Measurements from ENCODE around the gene PRPF40A.

PRPF40A gene

DNA sequence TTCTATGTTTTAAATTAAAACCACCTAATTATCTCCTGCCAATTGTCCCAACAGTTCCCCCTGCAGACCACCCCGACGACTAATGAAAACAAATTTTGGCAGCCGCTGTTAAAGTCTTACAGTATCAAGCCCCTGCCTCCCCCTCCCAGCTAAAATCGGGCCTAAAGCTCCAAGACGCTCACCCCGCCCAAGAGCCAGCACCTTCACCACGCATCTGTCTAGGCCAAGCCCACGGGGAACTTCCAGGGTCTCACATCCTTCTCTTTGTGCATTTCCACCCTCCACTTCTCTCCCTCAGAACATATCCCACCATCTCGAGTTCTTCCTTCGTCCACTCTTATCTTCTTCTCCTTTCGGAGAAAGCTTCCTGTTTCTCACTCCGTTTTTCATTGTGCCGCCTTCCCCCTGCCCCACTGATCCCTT, 445 bp downstream of the PRPF40A start:
- DNase-seq = no peak

DNA sequence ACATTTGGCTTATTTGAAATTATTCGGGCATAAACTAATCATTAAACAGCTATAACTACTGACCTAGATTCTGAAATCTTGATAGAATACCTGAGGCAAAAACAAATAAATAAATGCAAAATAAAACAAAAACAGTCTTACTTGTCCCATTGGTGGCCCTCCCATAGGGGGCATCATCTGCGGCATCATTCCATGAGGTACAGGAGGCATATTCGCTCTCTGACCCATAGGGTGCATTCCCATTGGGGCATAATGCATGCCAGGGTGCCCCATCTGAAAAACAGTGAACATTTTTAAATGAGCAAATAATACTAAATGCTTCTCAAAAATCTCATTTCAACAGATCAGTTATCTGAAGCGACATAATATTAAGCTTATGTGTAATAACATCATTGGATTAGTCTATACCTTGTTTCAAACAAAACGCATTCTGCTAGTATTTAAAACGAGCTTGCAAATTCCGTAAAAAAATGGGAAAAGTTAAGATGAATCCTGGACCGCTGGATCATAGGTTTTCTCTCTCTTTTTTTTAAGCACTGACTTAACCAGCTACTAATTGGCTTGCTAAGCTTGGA, 1.3 kb downstream of the PRPF40A start:
- peak; percentile 18 for DNase-seq

DNA sequence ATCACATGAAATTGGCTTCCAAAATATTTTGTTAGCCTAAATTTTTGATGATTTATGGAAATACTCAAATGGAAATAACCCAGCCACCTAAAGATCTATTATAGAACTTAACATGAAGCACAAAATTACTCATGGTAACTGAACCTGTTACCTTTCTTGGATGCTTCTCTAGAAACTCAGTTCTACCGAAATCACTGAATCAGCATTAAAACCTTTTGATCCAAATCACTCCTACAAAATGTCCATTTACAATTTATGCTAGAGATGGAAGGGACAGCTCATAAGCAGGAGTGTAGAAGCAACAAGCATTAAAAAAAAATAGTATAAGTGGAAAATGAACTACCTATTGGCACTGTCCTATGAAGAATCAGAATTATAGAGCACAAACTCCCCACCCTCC, 2.1 kb downstream of the PRPF40A start:
- DNase-seq = no peak

DNA sequence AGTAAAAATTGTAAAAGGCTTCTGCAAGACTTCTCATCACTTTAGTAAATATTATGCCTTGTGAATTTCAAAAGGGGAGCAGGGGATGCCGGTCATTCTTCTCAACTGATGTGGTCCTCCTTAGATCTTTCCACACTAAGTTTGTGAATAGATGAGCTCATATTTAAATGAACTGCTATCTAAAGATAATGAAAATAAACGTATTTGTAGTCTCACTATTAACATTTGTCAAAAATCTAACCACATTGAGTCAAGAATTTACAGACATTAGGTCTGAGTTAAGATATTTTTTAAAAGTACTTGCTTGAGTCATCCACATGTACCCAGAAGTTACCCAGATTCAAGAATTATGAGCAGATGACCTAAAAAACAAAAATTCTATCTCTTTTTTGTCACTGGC, 6.5 kb downstream of the PRPF40A start:
- DNase-seq = peak; percentile 5

DNA sequence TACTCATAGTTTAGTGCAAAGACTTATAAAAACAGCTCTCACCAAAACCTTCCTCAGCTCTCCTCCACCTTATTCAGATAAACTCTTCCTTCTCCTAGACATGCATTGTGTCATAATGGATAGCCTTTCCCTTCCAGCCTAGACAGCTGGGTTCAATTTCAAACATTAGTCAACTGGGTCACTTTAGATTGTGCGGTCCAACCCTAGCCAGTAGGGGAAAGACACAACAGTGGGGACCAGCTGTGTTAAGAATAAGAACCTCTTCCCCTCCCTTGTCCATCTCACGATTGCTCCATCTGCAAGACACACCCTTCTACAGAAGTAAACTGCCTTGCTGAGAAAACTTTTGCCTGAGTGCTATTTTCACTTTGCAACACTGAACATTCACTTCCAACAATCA, 8.5 kb downstream of the PRPF40A start:
- no peak for DNase-seq

DNA sequence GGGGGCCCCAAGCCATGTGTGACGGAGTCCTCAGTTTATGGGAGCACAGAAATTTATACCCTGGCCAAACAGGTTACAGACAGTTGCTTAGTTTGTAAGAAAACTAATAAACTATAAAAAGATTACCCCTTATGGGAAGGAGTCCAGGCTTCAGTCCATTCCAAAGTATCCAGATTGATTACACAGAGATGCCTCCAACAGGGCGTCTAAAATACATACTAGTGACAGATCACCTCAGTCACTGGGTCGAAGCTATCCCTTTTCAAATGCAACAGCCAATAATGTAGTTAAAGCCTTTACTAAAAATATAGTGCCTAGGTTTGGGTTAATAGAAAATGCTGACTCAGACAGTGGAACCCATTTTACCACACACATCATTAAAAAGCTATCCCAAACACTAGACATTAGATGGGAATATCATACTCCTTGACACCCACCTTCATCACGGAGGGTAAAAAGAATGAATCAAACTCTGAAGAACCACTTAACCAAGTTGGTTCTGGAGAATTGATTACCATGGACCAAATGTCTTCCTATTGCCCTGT, 10.7 kb downstream of the PRPF40A start:
- DNase-seq = no peak

DNA sequence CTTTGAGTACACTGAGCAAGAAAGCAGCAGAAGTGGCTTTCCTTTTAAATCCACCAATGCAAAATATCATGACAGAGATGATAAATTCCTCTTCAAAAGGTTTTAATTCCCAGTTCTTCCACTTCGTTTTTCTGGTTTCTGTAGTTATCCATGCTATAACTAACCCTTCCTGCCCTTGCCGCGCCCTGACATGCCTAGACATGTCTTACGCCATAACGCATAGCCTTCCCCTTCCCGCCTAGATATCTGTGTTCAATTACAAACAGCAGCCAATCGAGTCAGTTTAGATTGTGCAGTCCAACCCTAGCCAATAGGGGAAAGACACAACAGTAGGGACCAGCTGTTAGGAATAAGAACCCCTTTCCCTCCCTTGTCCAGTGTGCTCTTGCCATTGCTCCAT, 16.1 kb downstream of the PRPF40A start:
- DNase-seq = no peak

DNA sequence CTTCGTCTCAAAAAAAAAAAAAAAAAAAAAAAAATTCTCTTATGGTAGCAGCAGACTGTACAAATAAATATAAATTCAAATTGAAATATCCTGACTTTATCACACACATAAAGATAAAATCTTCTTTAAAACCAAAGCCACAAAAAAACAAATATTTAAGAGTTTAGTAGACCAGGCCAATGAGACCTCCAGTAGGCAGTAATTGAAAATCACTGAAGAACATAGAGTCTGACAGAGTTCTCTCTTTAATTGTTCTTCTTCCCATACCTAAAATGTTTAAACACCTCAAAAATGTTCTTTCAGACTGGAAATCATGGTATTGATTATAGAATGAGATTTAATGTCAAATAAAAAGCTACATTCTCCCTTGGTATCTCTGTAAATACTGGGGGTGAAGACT, 20.8 kb downstream of the PRPF40A start:
- DNase-seq = peak; percentile 34

DNA sequence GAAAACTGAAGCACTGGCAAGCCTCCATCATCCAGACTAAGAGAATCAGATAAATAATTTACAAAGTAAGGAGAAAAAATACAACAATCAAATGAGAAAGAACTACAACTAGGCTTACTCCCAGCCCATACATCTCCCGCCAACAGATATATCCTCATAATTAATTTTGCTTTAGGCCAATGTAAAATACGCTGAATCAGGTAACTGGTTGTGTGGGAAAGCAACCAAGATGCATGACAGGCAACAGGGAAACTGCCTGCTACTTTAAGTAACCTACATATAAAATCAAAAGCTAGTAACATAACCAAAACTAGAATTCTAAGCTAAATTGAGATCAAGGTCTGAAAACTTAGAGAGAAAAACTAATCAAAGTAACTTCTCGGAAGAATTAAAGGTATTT, 21.5 kb downstream of the PRPF40A start:
- DNase-seq = no peak

DNA sequence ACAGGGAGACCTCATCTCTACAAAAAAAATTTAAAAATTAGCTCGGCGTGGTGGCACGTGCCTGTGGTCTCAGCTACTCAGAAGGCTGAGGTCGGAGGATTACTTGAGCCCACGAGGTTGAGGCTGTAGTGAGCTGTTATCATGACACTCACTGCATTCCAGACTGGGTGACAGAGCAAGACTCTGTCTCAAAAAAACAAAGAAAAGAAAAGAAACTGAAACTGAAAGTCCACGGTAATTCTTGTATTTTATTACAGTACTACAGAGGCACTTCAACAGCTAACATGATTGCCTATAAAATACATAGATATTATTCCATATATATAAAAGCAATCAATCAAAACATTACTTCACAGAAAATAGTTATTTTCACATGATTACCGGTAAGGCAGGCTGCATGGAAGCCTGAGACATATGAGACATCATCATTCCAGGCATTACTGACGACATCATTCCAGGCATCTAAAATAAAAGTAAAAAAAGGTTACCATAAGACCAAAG, 23.1 kb downstream of the PRPF40A start:
- peak; percentile 64 for DNase-seq

DNA sequence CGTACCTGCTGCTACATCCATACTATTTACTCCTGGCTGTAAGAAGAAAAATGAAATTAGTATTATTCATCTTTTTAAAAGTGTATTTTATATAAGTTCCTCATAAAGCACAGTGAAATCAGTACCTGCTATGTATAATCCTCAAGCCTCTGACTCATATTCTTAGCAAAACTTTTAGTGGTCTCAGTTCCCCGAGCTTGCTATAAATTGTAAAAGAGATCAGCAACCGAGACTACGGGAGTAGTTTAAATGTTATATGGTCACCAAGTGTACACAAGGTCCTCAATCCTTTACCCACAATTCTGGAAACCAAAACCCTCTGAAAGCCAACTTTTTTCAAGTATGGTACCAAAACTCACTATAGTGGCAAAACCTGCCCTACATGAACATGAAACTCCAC, 24.2 kb downstream of the PRPF40A start:
- DNase-seq = no peak

DNA sequence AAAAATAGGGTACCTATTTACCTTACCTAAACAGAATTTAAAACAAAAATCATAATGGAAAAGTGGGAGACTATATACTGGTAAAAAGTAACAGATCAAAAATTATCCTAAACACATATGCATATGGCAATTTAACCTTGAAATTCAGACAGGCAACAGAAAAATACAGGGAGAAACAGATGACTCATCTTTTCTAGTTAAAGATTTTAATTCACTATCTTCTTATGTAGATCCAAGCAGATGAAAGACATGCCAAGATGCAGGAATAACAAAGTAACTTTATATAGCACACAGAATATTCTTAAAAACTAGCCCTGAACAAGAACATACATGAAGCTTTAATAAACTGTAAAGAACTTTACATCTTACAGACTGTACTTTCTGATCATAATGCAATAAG, 30.9 kb downstream of the PRPF40A start:
- no peak for DNase-seq

DNA sequence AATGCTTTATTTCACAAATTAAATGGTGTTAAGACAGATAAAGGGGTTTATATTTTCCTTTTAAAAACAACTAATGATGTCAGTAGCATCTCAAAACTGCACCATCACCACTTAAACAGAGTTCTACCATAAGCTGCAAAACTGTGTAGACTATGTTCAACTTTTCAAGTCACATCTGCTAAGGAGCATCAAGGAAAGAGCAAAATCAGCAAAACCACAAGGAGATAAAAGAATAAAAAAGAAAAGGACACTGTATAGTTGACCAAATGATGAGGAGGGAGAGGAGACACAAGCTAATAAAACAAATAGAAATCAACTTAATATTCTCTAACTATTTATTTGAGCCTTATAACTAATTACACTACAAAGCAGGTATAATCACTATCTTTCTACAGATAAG, 33.9 kb downstream of the PRPF40A start:
- DNase-seq = no peak

DNA sequence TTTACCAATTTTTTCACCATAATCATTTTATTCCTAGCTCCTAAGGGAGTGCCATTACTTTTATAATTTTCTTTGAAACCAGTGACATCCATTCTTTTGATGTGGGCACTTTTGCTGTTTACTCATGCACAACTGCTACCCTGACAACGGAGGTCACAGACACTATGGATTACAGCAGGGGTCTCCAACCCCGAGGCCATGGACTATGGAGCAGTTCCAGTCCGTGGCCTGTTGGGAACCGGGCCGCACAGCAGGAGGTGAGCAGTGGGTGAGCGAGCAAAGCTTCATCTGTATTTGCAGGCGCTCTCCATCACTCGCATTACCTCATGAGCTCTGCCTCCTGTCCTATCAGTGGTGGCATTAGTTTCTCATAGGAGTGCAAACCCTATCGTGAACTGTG, 34.6 kb downstream of the PRPF40A start:
- DNase-seq = no peak

DNA sequence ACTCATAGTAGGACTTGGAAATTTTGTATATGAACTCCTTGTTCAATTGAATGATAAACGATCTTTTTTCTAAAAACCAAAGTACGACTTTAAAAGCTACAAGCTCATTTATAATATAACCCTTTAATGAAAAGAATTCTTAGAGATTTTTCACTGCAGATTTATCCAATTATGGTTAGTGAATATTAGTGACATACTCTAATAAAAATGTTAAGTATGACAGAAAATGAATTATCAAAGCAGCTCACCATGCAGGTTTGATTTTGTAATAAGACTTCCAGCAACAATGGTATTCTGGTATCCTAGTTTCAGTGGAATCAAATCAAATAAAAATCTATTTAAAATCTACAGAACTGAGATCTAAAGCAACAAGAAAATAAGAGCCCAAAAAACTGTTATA, 38.5 kb downstream of the PRPF40A start:
- DNase-seq = no peak

DNA sequence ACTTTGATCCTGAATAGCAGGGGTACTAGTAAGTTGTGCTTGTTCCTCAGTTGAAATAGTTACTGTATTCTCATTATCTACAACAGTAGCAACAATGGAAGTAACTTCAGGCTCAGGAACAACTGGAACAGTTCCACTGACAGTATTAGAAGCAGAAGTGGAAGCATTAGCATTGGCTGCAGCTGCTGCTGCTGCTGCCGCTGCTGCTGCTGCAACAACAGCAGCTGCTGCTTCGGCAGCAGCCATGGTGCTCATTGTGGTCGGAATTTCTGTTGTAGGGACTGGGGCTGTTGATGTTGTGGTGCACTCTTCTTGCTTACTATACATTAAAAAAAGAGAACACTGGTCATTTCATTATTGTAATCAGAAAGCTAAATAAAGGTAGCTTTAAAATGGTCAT, 40.8 kb downstream of the PRPF40A start:
- DNase-seq = no peak

DNA sequence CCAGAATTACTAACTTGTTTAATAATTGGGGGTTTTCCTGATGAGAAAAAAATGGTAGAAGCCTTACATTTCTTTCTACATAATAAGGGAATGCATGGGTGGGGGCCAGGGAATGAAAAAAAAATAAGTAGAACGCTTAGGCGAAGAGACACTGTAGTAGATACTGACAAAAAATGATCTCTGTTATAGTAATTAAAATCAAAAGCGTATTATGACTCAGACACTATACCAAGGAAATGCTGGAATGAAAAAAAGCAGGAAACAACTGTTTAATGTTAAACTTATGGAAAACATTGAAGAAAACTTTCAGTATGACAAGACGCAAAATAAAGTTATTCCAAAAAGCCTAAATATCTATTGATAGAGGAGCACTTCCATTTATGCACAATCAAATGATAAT, 42.9 kb downstream of the PRPF40A start:
- DNase-seq = no peak

DNA sequence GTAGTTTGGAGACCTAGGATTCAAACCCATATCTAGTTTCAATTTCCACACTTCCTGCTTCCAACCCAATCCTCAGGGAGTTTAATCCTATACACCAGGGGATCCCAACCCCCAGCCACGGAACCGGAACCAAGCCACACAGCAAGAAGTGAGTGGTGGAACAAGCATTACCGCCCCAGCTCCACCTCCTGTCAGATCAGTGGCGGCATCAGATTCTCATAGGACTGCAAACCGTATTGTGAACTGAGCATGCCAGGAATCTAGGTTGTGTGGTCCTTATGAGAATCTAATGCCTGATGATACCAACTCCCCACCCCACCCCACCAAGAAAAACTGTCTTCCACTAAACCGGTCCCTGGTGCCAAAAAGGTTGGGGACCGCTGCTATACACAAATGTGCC, 52.5 kb downstream of the PRPF40A start:
- DNase-seq = no peak

DNA sequence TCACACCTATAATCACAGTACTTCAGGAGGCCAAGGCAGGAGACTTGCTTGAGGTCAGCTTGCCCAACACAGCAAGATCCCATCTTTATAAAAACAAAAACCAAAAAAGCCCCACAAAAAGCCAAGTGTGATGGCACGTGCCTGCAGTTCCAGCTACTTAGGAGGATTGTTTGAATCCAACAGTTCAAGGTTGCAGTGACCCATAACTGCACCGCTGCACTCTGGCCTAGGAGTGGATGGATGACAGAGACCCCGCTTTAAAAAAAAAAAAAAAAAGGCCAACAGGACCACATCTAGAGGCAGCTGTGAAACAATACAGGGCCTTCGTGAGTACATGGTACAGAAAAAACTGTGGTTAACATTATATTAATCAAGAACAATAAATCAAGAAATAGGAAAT, 56.2 kb downstream of the PRPF40A start:
- no peak for DNase-seq

DNA sequence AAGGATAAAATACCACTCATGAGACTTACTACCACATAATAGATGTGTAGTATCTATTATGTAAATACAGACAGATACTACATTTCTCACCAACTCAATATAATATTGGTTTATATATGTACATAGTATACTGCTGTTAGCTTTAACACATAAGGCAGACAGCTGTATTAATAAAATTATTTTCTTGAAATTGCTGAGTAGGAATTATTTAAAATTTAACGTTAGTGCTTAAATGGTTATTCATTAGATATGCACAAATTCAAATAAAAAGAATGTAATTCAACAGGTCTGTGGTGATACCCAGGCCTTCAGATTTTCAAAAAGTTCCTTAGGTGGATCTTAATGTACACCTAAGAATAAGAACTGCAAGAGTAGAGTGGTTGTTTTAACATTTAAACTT, 59.0 kb downstream of the PRPF40A start:
- no peak for DNase-seq

DNA sequence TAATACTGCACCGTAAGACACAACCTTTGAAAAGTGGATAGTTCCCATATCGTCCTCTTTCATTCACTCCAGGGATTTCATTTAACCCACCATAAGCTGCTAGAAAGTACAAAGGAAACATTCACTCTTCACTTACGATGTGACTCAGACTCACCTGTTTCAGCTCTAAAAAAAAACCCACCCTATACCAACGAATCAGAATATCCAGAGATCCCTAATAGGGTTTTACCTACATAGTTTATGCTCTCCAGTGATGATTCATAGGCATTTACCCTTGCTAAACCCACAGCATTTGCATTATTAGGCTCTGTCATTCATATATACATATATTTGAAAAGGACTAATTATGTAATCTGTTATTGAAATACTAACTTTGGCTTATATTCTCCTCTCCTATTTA, 60.2 kb downstream of the PRPF40A start:
- DNase-seq = no peak

DNA sequence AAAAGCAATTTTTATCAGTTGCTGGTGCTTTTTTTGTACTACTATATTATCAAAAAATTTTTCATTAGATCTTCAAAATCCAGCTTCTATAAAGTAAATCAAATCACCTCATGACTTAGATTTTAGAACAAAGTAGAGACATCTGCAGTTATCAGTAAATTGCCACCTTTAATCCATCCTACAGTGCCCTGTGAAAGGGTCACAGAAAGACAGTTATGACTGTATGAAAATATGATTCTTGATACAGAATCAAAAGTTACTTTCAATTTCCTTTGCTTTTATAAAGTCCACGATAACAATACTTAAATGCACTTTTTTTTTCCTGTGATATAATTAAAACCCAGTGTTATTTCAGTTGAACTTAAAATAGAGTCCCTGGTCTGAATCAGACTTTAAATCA, 61.4 kb downstream of the PRPF40A start:
- DNase-seq = no peak

DNA sequence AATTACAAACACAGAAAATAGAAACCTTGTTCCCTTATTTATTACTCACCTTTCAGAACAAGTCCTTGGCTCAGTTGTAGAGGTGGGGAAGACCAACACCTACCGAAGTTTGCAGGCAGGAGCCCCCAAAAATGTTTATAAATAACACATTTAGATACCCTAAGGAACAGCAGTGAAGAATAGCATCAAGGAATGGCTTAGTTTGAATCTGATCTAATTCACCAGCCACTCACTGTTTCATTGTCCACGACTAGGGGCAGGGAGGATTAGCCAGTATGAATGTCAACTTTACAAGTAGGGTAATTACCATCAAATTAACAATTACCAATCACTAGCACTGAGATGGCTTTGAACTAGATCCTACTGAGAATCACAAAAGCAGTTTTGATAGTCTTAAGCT, 65.4 kb downstream of the PRPF40A start:
- no peak for DNase-seq

DNA sequence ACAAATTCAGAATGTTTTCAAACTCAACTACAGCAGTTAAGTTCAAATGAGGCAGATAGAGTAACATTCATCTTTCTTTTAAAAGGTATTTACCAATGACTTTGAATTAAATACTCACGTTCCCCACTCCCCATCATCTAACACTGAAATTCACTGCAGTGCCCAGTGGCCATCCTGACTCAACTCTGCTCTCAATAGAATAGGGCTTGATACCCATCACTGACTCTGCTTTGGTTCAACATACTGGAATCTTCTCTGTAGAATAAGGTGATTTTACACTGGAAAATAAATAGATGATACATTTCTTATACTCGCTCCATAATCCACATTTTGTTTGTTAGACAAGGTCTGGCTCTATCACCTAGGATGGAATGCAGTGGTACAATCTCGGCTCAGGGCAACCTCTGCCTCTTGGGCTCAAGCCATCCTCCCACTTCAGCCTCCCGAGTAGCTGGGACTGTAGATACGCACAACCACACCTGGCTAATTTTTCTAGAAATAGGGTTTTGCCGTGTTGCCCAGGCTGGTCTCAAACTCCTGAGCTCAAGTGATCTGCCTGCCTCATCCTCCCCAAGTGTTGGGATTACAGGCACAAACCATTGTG, 66.4 kb downstream of the PRPF40A start:
- DNase-seq = no peak

DNA sequence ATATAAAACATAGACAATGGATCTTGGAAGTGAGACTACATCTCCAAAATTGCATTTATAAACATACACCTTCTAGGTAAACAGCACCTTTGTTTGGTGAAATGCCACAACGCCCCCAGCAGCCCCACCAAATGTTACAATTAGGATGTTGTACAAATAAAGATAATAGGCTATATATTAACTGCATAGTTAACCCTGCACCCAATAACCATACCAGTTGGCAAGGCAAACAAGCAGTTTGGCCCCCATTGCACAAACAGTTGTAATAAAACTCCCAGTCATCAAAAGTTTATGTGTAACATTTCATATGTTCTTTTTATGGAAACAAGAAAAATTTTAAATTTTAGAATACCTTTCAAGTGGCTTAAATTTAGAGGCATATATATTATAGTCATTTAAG, 67.3 kb downstream of the PRPF40A start:
- DNase-seq = no peak

Measured in fibroblast of skin of right quadriceps (primary cell).